ENCODE measurements around the gene SPRED2. TPM values are rescaled to one million over a fixed set of nuclear protein-coding genes. Genes with fewer than 3 reads are reported as not detected.
"Not testable (repeated sequence)": the region's sequence is repeated elsewhere in the genome, so short reads cannot be mapped to it uniquely, and the experiment has no call there.

Gene SPRED2
- polyA plus RNA-seq, 4 donors = 35.8 to 57.5 (median 40.7) TPM

DNA sequence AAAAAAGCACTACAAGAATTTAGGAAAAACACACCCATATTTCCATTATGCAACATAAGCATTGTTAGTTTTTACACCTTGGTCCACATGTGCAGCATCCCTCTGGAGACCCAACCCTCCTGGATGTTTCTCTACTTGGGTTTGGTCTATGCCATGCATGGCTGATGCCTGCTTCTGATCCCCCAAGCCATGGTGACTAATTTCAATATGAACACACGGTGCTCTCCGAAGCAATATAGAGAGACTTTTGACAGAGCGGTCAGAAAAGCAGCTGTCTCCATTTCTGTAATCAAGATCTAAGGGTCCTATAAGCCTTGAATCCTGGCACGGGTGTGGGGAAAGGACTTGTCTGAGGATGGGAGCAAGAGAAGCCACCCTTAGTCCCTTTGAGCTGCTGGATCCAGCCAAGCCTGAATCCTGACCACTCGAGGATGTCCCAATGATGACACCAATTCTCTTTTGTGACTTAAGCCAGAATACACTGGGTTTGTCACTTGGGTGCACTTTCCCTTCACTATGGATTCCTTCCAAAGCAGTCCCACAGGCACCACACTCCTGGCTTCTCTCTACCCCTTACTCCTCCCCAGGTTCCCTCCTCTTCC, 113.2 kb downstream of the SPRED2 start:
- no peak for DNase-seq (ENCODE audit: low read depth in 4 of 4, low spot score in 3 of 4)

DNA sequence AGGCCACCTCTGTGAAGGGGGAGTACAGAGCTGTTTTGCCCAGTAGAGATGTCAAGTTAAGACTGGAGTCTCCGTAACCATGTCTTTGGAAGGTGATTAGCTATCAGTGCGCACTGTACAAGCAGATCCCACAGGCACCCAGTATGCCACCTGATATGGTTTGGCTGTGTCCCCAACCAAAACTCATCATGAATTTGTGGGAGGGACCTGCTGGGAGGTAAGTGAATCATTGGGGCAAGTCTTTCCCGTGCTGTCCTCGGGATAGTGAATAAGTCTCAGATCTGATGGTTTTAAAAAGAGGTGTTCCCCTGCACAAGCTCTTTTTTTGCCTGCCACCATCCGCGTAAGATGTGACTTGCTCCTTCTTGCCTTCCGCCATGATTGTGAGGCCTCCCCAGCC, 114.6 kb downstream of the SPRED2 start:
- no peak for DNase-seq (ENCODE audit: low read depth in 4 of 4, low spot score in 3 of 4)

DNA sequence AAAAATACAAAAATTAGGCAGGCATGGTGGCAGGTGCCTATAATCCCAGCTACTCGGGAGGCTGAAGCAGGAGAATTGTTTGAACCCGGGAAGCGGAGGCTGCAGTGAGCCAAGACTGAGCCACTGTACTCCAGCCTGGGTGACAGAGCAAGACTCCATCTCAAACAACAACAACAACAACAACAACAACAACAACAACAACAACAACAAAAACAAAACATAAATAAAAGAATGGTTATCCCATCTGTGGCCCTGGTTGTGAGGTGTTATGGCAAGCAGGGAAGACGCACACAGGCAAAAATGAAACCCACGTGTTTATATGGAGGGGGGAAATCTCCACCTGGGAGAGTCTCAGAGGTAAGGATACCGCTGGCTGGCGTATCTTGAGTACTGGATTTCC, 115.0 kb downstream of the SPRED2 start:
- not testable (repeated sequence) for DNase-seq (ENCODE audit: low read depth in 4 of 4, low spot score in 3 of 4)

DNA sequence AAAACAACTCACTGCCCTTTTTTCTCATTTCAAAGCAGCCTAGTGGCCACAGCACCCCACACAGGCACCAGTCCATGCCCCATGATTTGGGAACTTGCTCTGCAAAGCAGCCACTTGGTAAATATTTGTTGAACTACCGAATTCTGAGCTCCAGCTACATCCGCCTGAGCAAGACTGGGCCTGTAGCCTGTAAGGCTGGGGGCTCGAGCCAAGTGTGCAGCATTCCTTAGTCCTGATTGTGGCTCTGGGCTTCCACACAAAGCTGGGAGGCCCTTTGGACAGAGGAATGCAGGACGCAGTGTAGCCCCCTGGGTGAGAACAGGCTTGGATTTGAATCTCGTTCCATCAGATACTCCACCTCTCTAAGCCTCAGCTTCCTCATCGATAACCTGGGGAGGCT, 116.3 kb downstream of the SPRED2 start:
- no peak for DNase-seq (ENCODE audit: low read depth in 4 of 4, low spot score in 3 of 4)

DNA sequence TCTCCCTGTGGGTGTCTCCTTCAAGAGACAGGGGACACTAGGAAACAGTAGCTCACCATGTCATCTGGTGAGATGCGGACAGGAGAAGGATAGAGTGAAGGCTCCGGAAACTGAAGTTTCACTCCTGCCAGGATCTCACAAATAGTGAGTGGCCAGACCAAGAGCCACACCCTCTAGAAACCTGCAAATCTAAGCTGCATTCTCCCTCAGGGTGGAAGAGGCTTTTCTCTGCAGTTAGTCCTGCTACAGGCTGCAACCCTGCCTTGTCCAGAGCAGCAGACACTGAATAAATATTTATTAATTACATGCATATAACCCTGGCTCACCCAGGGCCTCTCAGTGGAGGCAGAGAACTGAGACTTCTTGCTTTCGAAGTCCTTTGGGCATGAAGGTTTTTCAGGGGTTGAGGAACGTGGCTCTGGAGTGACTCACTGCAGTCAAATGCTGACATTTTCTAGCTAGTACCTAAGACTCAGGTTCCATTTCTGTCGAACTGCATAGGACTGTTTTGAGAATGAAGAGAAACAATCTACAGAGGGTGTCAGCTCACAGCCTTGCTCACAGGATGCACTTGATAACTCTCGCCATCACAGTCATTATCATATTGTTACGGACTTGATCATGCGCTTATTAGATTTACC, 117.5 kb downstream of the SPRED2 start:
- no peak for DNase-seq (ENCODE audit: low read depth in 4 of 4, low spot score in 3 of 4)

DNA sequence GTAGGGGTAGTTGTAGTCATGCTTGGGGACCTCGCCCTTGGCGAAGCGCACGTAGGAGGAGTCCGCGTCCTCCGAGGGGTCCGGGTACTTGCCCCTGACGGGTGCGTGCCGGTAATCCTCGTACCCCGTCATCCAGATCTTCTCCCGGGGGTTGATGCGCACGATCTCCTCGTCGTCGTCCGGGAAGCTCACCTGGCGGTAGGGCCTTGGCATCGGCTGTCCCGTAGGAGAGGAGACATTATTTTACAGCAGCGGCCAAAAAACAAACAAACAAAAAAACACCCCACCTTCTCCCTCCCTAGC, 118.5 kb downstream of the SPRED2 start:
- no peak for DNase-seq (ENCODE audit: low read depth in 4 of 4, low spot score in 3 of 4)

DNA sequence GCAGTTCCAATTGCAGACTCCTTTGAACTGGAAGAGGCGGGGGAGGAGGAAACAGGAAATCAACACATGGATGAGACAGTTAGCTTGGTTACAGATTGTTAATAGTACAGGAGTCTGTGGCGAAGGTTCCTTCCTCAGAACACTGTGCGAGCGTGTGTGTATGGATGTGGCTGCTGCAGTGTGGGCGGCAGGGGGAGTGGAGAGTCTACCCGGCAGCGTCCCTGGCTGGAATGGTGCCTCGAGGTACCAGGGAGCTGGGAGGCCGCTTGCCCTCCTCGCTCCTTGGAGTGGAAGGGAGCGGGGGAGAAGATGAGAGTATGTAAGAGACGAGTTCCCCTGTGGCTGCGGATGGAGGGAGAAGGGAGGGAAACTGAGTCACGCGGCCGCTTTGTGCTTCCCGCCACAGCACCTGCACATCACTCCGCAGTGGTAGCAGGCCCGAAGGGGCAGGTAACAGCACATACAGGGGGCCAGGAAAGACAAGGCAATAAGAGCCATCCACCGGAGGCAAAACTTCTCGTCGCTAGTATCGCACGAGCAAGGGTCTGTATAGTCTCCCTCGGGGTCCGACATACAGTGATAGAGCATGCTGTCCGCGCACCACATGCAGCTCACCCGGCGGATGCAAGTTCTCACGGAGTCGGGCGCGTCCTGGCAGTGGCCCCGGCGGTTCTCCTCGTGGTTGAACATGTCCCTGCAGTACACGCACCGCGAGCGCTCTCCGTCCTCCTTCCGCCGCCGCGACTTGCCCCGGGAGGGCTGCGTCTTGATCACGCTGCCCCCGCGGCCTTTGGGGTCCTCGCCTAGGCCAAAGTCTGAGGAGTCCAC, 119.1 kb downstream of the SPRED2 start:
- DNase-seq (ENCODE audit: low read depth in 4 of 4, low spot score in 3 of 4) = no peak

DNA sequence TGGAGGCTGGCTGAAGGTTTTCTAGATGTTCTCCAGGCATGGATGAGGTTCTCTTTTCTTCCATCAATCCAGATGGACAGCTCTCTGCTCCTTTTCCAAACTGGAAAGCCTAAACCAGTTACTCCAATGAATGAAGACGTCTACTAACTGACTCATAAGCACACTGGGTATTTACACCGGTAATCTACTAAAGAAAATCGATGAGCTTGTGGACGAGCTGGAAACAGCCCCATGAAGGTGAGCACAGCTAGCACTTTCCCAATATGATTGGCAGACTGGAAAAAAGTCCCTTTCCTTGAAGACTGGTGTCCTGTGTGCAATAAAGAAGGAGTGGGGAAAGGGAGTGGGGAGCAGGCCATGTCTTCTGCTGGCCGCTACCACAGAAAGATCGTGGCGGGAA, 120.8 kb downstream of the SPRED2 start:
- no peak for DNase-seq (ENCODE audit: low read depth in 4 of 4, low spot score in 3 of 4)

DNA sequence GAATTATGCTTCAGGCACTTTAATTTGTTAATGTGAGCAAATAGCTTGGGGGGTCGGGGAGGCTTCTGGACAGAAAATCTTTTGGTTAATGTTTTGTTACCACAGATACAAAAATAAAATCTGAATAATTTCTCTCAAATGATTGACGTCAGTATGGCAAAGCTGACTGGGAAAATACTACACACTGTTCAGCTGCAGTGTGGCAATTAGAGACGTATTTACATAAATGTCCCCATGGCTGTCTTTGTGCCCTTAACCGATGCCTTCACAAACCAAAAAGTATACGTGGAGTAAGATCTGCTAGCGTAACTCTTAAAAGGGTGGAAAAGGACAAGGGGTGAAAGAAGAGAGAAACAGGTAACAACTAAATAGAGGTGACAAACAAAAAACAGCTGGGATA, 121.3 kb downstream of the SPRED2 start:
- no peak for DNase-seq (ENCODE audit: low read depth in 4 of 4, low spot score in 3 of 4)

DNA sequence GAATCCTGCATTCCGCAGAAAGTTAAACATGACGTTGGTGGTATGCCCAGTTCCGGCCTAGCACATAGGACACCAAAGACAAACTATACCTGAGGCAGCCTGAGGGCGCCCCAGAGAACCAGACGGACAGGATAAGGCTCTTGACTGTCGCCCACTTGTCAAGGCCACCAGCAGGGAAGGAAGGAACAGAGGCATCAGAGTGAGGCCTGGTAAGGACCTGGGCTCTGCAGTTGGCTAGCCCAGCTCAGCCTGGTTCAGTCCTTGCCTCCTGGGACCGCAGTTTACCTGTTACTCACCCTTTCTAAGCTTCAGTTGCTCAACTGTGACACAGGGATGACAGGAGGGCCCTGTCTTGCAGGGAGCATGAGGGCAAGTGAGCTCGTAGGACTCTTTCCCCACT, 122.7 kb downstream of the SPRED2 start:
- DNase-seq (ENCODE audit: low read depth in 4 of 4, low spot score in 3 of 4) = no peak

DNA sequence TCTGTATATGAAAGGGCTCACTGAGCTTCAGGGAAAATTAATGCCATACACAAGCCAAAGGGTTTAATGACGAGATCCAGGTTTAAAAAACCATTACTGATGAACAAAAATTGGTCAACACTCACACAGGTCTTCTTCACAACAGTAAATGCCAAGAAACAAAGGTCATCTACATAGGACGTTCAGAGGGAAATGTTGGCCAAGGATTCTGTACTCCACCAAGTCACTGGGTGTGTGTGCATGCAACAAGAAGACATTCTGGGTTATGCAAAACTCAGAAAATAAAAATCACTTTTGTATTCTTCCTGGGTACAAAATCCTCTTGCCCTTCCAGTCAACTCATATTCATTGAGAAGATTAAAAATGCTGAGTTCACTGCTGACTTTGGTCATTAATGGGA, 126.5 kb downstream of the SPRED2 start:
- no peak for DNase-seq (ENCODE audit: low read depth in 4 of 4, low spot score in 3 of 4)

DNA sequence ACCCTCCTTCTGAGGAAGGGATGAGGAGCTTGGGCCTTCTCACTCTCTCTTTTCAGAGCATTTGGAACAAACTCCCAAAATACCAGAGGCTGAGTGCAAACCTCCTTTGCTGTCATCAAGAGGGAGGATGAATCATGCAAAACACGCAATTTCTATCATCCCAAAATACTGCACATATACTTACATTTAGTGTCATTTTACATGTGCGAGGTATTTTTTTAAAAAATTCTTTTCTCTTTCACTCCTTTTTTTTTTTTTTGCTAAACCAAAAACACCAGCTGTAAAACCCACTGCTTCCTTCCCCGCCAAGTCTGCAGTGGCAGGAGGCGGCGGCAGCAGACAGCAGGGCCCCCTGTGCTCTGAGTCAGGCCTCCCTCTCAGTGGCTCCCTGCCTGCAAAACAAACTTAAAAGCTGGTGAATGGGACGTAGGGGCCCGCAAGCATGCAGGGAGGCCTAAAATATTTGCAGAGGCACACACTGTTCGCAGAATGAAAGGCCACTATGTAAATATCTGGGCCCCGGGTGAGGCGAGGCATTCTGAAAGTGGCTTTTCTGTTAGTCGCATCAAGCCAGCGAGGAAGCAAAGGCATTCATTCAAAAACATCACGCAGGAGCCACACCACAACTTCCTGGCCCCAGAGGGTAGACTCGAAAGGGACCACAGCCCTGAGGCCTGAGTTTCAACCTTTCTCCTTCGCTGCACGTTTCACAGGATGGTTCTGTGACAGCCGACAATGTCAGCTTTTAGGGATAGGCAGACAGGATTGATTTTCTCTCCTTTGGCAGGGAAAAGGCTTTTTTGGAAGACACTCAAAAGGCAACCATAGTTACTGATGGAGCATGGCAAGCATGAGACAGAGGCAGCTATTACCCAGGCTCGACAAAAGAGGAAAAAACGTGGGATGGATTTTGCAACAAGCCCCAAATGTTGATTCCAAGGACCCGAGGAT, 131.4 kb downstream of the SPRED2 start:
- no peak for DNase-seq (ENCODE audit: low read depth in 4 of 4, low spot score in 3 of 4)

DNA sequence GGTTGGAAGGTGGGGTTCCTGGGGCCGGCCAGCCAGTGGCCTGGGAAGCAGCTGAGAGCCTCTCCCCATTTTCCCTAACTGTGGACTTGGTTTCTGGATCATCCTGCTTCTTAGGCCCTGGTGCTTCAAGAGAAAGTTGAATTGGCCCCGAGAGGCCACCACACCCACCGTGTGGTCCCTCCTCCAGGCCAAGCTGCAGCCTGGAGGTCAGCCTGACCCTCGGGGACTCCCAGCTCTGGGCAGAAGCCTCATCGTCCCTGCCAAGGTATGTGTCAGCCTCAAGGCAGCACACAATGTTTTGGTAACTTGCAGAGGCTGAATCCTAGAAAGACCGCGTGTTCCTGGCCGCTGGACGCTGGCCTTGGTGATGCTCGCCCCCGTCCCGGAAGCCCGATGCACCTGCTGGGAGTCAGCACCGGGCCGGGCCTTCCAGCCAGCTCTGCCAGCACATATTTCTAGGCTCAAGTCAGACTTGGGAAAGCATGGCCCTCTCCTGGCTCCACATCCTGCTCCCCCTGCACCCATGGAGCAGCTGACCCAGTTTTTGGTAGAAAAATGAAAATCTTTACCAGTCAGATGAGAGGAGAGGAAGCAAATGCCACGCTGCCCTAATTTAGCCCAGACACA, 132.2 kb downstream of the SPRED2 start:
- no peak for DNase-seq (ENCODE audit: low read depth in 4 of 4, low spot score in 3 of 4)

DNA sequence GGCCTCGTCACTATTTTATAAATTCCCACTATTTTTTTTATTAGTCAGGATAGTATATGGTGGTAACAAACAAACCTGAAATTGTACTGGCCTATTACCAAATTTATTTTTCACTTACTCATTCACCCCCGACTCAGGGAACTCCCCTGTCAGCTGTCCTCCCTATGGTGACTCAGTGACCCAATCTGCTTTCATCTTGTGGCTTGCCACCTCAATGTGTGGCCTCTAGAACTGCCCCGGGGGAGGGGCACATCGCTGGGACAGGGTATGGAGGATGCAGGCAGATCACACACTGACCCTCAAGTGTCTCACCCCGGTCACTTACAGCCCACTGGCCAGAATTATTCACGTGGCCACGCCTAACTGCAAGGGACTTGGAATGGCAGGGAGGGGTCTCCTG, 133.2 kb downstream of the SPRED2 start:
- DNase-seq (ENCODE audit: low read depth in 4 of 4, low spot score in 3 of 4) = no peak

DNA sequence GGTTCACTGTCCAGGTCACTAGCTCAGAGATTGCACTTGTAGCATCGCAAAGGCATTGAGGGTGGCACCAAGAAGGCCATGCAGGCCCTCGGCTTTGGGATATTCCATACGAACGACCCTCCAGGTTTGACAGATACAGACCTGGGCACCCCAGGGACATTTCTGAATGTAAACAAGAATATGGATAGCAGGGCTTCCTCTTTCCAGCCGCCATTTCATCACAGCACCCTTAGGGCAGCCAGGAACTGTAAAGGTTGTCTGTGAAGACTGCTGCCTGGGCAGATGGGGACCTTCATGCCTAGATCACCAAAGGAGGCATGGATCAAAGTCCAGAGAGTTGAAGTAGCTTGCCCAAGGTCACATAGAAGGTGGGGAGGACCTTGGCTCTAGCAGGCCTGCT, 134.3 kb downstream of the SPRED2 start:
- DNase-seq (ENCODE audit: low read depth in 4 of 4, low spot score in 3 of 4) = no peak

DNA sequence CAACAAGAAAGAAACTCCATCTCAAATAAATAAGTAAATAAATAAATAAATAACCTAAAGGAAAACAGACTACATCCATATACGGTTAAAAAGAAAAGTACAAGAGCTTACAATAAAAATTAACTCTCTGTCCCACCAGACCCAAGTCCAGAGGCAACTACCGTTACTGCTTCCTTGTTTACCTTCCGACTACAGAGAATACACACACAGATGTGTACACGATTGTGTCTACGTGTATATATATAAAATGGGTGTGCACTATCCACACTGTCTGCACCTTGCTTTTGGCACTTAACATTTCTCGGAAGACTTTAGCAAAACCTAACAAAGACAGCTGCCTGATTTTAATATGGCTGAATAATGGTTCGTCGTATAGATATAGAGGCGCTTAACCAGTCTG, 134.9 kb downstream of the SPRED2 start:
- DNase-seq (ENCODE audit: low read depth in 4 of 4, low spot score in 3 of 4) = no peak

DNA sequence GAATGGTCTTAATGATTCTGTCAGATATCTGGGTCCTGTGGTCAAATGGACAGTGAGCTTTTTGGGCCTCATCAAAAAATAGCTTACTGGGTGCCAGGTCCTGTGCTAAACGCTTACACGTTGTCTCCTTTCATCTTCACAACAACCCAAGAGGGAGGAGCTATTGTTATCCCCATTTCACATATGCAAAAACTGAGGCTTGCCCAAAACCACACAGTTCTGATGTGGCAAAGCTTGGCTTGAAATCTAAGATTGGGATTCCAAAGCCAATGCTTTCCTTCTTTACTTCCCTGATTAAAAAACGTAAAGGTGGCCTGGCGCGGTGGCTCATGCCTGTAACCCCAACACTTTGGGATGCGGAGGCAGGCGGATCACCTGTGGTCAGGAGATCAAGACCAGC, 135.4 kb downstream of the SPRED2 start:
- no peak for DNase-seq (ENCODE audit: low read depth in 4 of 4, low spot score in 3 of 4)

DNA sequence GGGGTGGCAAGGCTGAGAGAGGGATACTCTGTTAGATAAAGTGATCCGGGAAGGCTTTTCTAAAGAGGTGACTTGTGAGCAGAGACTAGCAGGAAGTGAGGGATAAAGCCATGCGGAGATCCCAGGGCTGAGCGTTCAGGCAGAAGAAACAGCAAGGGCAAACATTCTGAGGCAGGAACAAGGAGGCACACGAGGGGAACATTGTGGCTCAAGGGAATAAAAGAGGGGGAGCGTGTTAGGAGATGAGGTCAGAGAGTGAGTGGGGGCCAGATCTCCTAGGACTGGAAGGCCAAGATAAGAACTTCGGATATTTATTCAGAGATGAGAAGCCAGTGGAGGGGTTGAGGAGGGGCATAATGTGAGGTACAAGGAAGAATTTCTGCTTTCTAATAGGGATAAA, 137.7 kb downstream of the SPRED2 start:
- no peak for DNase-seq (ENCODE audit: low read depth in 4 of 4, low spot score in 3 of 4)

DNA sequence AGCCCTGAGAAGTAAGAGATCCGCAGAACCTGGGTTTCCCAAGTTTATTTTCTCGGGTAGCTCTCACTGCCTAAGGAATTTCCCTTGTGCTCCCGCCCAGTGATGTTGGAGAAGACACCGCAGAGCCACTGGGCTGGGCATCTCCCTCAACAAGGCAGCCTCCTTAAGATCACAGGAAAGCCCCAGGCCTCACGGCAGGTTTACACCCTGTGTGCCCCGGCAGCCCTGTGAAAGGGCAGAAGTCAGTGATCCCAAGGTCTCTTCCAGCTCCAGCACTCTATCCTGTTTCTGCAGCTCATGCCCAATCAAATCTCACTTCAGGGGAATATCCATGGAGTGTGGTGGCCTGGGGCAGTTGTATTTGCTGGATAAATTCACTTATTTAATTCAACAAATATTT, 138.3 kb downstream of the SPRED2 start:
- DNase-seq (ENCODE audit: low read depth in 4 of 4, low spot score in 3 of 4) = no peak

DNA sequence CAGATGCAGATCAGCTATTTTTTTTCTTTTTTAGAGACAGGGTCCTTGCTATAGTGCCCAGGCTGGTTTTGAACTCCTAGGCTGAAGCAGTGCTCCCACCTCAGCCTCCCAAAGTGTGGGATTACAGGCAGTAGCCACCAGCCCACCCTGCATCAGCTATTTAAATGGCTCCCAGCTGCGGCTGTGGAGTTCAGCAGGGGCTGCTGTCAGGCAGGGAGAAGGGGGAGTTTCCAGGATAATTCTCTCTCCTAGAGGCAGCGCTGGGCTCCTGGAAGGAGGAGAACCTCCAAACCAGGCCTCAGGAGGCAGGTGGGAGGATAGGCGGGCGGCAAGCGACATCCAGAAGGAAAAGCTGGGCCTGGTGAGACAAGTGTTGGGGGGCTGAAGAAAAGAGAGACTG, 139.0 kb downstream of the SPRED2 start:
- DNase-seq (ENCODE audit: low read depth in 4 of 4, low spot score in 3 of 4) = no peak
